GM18873 (cell line): ENCODE data around the gene CFAP77.

Experiments
- ATAC-seq: cut with Tn5 transposase; IDR thresholded peaks from one replicate; pipeline ENCODE4 v1.9.1; 2021; ENCODE audit warnings: mild to moderate bottlenecking, moderate library complexity, moderate number of reproducible peaks; ENCODE audit not compliant: unreplicated experiment, low FRiP score

CFAP77 gene

DNA sequence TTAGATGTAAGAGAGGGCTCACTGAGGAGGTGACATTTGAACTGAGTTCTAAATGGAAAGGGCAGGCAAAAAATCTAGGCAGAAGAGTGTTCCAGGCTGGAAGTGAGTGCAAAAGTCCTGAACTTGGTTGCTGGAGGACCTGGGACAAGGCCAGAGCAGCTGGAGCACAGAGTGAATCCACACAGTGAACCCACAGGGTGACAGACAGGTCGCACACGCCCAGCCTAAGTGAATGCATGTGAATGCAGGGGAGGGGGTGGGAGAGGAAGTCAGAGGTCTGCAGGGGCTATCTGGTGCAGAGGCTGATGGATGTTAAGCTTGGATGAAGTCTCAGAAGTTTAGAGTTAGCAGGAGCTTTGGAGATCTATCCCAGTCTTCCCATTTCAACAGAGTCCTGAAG, 2.8 kb upstream of the CFAP77 start:
- ATAC-seq, result no peak

- ATAC-seq, result no peak
Measured at GRCh38 chr9:132408521-132408920, 1.5 kb upstream of the CFAP77 start.

DNA sequence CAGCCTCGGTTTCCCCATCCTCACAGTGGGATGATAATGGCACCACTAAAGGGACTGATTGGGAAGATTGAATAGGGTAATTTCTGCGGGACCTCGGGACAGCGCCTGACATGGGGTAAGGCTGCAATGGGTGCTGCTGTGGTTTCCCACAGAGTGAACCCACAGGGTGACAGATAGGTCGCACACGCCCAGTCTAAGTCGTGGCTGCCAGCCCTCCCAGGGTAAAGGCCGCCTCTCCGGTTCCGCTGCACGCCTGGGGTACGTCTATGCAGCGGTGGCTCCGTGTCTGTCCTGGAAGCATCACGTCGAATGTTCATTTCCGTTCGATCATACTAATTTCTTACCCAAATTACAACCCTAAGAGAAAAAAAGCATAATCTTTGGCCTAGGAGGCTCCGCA, 631 bp downstream of the CFAP77 start:
- ATAC-seq, result no peak

DNA sequence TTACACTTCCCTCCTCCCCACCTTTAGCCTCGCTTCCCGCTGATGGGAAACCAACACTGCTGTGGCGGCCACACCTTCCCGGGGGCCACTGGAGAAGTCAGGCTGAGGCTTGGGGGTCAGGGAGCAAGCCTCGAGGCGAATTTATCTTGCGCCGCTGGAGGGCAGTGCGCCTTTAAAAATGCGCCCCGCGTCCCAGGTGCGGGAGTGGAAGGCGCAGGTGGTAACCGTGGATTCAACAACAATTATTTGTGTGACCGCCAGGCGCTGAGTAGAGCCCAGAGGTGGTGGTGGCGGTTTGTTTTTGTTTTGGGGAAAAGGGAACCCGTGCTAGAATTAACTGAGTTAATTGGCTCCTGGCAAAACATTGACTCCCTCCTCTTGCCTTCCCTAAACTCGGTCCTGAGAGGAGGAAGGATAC, 1.1 kb downstream of the CFAP77 start:
- no peak for ATAC-seq

- no peak for ATAC-seq
Measured at GRCh38 chr9:132412089-132412488, 2.1 kb downstream of the CFAP77 start.

- ATAC-seq, result no peak
Measured at GRCh38 chr9:132413926-132414325, 3.9 kb downstream of the CFAP77 start.

DNA sequence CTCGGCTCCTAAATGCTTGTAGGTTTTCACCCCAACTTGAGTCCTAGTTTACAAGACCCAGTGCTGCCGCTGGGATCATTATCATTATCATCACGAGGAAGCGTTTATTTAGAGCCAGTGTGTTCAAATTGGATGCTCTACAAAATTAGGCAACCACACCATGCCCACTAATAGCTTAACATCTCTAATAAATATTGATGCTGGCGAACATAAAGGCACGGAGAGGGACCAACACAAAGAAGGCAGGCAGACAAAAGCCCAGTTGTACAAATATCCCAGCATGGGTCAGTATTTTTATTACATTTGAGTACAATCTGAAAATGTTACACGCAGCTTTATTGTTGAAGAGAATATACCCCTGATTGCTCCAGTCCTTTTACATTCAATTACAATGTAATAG, 4.7 kb downstream of the CFAP77 start:
- no peak for ATAC-seq

GRCh38 chr9:132415181-132415580, 5.2 kb downstream of the CFAP77 start:
- no peak for ATAC-seq

DNA sequence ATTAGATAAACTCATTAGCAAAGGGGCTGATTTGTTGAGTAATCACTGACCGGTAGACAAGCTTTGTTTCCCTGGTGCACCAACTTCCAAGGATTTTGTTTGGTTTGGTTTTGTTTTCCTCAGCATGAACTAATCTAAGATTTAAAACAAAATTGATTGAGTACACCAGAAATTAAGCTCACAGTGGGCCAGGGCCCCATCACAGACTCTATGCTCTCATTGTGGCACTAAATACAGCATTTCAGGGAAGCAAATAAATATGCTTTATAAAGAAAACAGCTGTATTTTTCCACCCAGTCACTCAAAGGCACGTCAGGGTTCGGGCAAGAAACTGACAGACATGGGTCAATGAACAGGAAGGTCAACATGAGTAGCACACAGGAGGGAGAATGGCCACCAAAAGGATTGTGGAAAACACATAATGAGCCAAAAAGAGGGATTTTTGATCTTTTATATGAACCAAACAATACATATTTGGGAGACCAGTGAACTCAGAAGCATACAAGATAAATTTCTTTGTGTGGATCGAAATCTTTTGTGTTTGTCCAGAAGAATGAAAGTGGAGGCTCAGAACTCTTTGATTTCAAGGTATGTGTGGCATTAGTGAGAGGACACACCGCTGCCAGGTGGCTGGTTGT, 8.8 kb downstream of the CFAP77 start:
- no peak for ATAC-seq

DNA sequence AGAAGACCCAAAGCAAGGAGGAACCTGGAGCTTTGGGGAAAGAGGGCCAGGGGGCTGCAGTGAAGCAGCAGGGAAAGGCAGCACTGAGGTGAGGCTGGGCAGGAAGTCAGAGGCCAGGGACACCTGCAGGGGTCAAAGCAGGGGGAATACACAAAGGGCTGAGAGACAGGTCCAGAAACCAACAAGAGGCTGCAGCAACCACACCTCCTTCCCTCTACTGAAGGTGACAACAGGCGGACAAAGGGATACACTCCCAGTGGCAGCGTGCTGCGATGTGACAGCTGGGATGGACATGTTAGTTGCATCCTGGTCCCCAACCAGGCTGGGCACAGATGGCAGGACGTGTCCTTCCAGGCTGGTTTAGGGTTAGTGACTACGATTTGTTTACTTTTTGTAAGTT, 12.6 kb downstream of the CFAP77 start:
- ATAC-seq, result no peak

GRCh38 chr9:132423503-132423902, 13.5 kb downstream of the CFAP77 start:
- ATAC-seq, result no peak

- ATAC-seq, result no peak
Measured at GRCh38 chr9:132424857-132425674, 15.1 kb downstream of the CFAP77 start.

- no peak for ATAC-seq
Measured at GRCh38 chr9:132425675-132426062, 15.7 kb downstream of the CFAP77 start.

DNA sequence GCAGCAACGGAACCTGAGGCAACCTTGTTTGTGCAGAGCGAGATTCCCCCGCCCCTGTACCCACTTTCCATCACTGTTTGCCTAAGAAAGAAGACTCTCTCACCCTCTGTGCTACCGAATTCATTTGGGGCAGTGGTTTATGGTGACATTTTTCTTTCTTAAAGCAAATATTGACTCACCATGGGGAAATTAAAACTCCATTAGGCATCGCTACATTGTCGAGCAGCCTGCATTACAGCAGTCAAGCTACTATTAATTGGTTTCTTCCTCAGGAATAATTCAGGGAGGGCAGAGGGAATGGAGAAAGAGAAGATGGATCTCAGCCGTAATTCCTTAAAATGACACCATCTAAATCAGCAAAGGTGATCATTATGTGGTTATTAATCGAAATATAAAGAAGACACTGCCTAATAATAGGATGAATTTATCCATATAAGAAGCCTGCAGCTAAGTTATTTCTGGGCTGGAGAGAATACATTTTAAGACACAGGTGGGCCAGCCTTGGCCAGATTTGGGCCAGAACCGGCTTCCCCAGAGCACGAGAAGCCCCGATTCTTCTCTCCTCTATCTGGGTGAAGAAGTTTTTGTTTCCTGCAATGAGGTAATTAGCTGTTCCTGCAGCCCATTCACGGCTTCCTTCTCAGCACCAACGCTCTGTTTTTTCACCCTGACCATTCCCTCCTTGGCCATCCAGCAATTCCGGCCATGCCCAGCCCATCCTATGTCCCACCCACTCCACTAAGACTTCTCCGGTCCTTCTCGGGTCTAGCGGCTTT, 16.8 kb downstream of the CFAP77 start:
- ATAC-seq, result no peak

DNA sequence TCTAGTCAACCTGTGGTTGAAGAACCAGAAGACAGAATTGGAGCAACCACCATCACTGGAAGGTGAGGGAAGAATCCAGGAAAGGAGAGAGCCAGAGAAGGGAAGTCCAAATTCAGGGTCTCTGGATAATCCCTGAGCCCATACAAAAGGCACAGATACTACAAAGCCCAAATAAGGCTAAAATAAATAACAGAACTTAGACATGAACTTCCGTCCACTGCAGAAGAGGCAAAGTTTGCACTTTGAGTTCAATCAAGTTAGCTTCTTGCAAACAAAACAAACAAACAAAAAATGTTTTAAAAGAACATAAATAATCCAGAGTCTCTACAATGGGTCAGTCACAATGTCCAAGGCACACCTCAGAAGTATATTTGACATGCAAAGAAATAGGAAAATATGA, 21.0 kb downstream of the CFAP77 start:
- ATAC-seq, result no peak

DNA sequence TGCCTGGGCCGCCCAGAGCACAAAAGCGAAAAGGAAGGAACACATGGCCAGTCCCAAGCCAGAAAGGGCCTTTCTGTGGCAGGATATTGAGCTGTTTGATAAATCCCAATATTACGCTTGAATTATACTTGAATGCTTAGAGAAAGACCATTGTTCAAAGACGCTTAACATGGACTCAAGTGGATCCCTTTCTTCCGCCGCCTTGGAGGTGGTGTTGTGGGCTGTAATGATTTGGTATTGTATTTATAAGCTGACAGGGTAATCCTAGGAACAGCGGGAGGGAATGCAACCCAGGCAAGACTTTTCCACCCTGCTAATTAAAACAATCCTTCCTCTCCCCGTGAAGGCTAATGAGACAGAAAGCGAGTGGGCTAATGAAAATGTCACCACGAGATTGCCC, 24.9 kb downstream of the CFAP77 start:
- no peak for ATAC-seq

DNA sequence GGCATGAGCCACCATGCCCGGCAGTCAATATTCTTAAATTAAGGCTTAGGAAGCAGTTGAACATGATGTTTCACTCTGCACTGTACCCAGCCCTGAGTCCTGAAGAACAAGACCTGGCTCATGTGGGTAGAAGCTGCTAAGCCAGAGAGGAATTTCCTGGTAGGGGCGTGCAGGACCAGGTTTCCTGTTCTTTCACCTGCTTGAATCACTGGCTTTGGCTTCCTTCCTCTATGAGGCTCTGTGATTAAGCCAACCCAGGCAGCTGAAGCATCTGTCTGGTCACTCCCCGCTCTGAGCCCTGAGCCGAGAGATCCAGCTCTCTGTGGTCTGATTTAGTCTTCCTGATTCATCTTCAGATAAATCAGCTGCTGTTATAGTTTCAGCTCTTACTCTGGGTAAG, 29.1 kb downstream of the CFAP77 start:
- no peak for ATAC-seq

GRCh38 chr9:132440735-132441134, 30.7 kb downstream of the CFAP77 start:
- no peak for ATAC-seq

DNA sequence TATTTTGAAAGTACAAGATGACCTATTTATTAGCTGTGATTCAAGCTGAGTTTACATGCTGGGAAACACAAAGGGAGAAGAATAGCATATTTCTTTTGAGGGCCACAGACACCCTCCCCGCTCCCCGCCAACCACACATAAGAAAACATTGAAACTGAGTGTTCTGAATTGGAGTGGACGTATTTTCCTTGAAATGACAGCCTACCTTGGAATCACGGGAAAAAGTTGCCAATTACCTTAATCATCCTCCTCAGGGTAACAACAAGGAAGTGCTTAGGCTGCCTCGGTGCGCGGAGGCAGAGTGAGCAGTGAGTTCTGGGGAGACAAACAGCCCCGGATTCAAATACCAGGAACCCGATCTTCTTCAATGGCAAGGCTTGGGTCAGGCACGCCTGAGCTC, 31.4 kb downstream of the CFAP77 start:
- no peak for ATAC-seq

GRCh38 chr9:132443951-132444607, 34.1 kb downstream of the CFAP77 start:
- no peak for ATAC-seq

- no peak for ATAC-seq
Measured at GRCh38 chr9:132446887-132447286, 36.9 kb downstream of the CFAP77 start.
